Measurements from ENCODE around the gene TSTD1. TPM values are rescaled to one million over a fixed set of nuclear protein-coding genes. Genes with fewer than 3 reads are reported as not detected.

TSTD1 gene
- total and polyA plus RNA-seq, 11 donors, result 6.1 to 22.7 (median 14.7) TPM

- peak overlapping the region in 1 of 12 donors; percentile 95 for H3K27ac ChIP-seq
These were observed 32.0 kb upstream of the TSTD1 start for GRCh38 chr1:161070761-161071160.

GRCh38 chr1:161069731-161070270 is 31.0 kb upstream of the TSTD1 start, which contains the start of gene ARHGAP30:
ARHGAP30 (minus strand) TSS chr1:161069891; CDS start chr1:161069624, 267 bp downstream.
- peak; percentile 36 to 79 (median 67) for ATAC-seq
- Histone ChIP-seq H3K27ac (peak within 1 kb of the TSS in 11 of 12 donors; percentile 13 to 95 (median 55)), H3K36me3 (peaks cover 0 to 14% (median 0%) of the 10 kb centered on the region in 9 donors), H3K4me3 (peak within 1 kb of the TSS in 10 of 12 donors; percentile 27 to 72 (median 43)), H3K4me1 (peaks cover 0 to 44% (median 0%) of the 10 kb centered on the region in 12 donors), H3K27me3 (peaks cover 0 to 8% (median 0%) of the 10 kb centered on the region in 9 donors), H3K9me3 (no peaks in the 10 kb centered on the region)
- intact Hi-C loops (cut with DNase I), result no loop called here
- peak; percentile 65 to 87 (median 75) for DNase-seq
- WGBS, 4 donors, result 72 to 82% (median 76%) methylated on average over 6 to 9 of the region's 9 CpGs
- TF ChIP-seq POLR2A (IDR thresholded peaks at IDR 0.05) (no peak), CTCF (IDR thresholded peaks at IDR 0.05) (no peak)

More at GRCh38 chr1:161070761-161071160, 32.0 kb upstream of the TSTD1 start:
- Histone ChIP-seq H3K4me3 (no peak overlapping the region), H3K36me3 (peaks cover 0 to 5% (median 0%) of the 10 kb centered on the region in 9 donors), H3K4me1 (peaks cover 0 to 35% (median 0%) of the 10 kb centered on the region in 12 donors), H3K27me3 (no peaks in the 10 kb centered on the region), H3K9me3 (no peaks in the 10 kb centered on the region)
- 93 to 97% (median 95%) methylated on average over 4 of the region's 4 CpGs for WGBS, 4 donors
- intact Hi-C loops (cut with DNase I), result no loop called here
- no peak for DNase-seq
- no peak for TF ChIP-seq CTCF (IDR thresholded peaks at IDR 0.05)
- TF ChIP-seq POLR2A (IDR thresholded peaks at IDR 0.05), result no peak
- ATAC-seq, result no peak

GRCh38 chr1:161069241-161069640 is 30.5 kb upstream of the TSTD1 start:
- intact Hi-C loops (cut with DNase I), result no loop called here
- Histone ChIP-seq H3K27ac (peak overlapping the region in 11 of 12 donors; percentile 13 to 95 (median 55)), H3K27me3 (peaks cover 0 to 9% (median 0%) of the 10 kb centered on the region in 9 donors), H3K4me3 (peak overlapping the region in 10 of 12 donors; percentile 27 to 72 (median 43)), H3K4me1 (peaks cover 0 to 46% (median 0%) of the 10 kb centered on the region in 12 donors), H3K36me3 (peaks cover 0 to 14% (median 0%) of the 10 kb centered on the region in 9 donors), H3K9me3 (no peaks in the 10 kb centered on the region)
- ATAC-seq, result no peak
- 78 to 88% (median 87%) methylated on average over 9 of the region's 9 CpGs for WGBS, 4 donors
- no peak for TF ChIP-seq CTCF (IDR thresholded peaks at IDR 0.05)
- DNase-seq, result no peak
